Measurements from ENCODE around the gene DDX60.

DNA sequence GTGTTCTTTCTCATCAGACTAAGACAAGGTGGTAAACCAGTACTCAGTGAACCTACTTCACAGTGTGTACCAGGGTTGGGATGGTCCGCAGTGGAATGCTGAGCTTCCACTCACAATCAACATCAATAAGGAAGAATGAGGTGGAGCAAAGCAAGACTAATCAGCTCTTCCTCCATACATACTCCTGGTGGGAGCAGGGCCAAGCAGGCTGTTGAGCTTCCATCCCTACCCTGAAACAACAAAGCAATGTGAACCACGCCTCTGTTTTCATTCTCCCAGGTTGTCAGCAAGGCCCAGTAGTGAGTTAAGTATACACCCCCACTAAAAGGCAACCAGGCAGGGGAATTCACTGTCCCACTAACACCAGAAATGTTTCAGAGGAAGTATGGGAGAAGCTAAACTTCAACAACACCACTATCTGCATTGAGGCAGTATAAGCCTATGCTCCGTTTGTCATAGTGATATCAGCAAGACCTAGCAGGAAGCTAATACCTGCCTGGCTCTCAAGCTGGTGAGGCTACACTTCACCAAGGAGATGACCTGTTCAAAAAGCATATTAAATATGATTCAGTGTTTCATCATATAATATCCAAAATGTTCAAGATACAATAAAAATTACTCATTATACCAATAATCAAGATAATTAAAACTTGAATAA lies 109.5 kb downstream of the DDX60 start:
- TF ChIP-seq, protein P1, sequence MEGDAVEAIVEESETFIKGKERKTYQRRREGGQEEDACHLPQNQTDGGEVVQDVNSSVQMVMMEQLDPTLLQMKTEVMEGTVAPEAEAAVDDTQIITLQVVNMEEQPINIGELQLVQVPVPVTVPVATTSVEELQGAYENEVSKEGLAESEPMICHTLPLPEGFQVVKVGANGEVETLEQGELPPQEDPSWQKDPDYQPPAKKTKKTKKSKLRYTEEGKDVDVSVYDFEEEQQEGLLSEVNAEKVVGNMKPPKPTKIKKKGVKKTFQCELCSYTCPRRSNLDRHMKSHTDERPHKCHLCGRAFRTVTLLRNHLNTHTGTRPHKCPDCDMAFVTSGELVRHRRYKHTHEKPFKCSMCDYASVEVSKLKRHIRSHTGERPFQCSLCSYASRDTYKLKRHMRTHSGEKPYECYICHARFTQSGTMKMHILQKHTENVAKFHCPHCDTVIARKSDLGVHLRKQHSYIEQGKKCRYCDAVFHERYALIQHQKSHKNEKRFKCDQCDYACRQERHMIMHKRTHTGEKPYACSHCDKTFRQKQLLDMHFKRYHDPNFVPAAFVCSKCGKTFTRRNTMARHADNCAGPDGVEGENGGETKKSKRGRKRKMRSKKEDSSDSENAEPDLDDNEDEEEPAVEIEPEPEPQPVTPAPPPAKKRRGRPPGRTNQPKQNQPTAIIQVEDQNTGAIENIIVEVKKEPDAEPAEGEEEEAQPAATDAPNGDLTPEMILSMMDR (IDR thresholded peaks at IDR 0.05), result no peak
- no peak for TF ChIP-seq POLR2A (IDR thresholded peaks at IDR 0.05)
